Lower leg skin (tissue), 4 donors: Measurements from ENCODE around the gene ITIH3. TPM values are rescaled to one million over a fixed set of nuclear protein-coding genes. Genes with fewer than 3 reads are reported as not detected.
"Not testable (repeated sequence)": the region's sequence is repeated elsewhere in the genome, so short reads cannot be mapped to it uniquely, and the experiment has no call there.

Experiments
- DNase-seq, 2 donors: peaks; one replicate each; pipeline ENCODE4 v3.0.0-alpha.2; 2019; ENCODE audit warnings: low spot score in 2 of 2
- H3K4me3 ChIP-seq: fragments of 200-600 bp; sonication (generic); 2 replicates; pipeline ENCODE4 v1.5.1; 2017; ENCODE audit warnings: mild to moderate bottlenecking, low read depth; ENCODE audit not compliant: poor library complexity, severe bottlenecking
- CTCF ChIP-seq, 3 donors: fragments of 450-650 bp; IDR thresholded peaks; one replicate each; pipeline ENCODE4 v1.5.1; 2016; ENCODE audit warnings: antibody characterized with exemption in 3 of 3, mild to moderate bottlenecking in 3 of 3, moderate library complexity in 2 of 3
- POLR2A ChIP-seq, 2 donors: fragments of 450-650 bp; IDR thresholded peaks; one replicate each; pipeline ENCODE4 v1.6.1; 2016 to 2017; ENCODE audit warnings: antibody characterized with exemption in 2 of 2, mild to moderate bottlenecking in 1 of 2, moderate library complexity in 1 of 2
- WGBS, 2 donors: methylation state at CpG; one replicate each; pipeline ENCODE4 v1.1.5; 2018; 5-methylcytosine and 5-hydroxymethylcytosine counted together
- intact Hi-C: fragments of 100-400 bp; cut with DNase I; formaldehyde crosslinking; loops from one replicate; pipeline ENCODE4 v1.15.0; 2023; ENCODE audit warnings: low total_unique reads
- total RNA-seq, 4 donors: library from RNA; depleted of rRNA; stranded (reverse); fragments of >200 nt; gene quantifications; one replicate each; pipeline ENCODE4 v1.1.0, GENCODE V29; 2016

ITIH3 gene
- total RNA-seq, 4 donors from 2014 or later: 0.17 to 19.3 (median 0.97) TPM

DNA sequence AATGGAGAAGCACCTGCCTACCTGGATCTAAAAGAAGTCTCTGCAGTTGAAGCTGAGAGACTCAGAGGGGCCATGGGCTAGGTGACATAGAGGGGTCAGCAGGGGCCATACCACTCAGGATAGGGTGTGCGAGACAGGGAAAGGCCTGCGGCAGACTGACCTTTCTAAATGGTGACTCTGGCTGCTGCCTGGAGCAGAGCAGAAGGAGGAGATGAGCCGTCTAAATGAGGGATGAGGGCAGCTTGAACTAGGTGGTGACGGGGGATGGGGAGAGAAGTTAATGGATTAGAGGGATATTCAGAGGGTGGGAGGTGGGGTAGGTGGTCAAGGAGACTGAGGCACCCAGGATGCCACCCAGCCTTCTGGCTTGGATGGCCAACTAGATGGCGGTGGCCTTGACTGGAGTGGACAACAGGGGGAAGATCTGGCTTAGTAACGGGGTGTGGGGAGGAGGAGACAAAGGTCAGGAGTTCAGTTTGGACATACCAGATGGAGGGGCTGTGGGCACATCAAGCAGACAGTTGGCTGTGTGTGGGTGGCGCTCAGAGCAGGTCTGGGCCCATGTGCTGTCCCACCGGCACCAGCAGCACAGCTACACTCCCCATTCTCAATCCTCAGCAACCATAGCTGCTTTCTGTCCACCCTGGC lies 20.4 kb upstream of the ITIH3 start:
- TF ChIP-seq CTCF (IDR thresholded peaks at IDR 0.05): no peak
- no peak for TF ChIP-seq POLR2A (IDR thresholded peaks at IDR 0.05)
- peak in 1 of 2 donors; percentile 59 for DNase-seq
- WGBS, 2 donors: 85 to 89% methylated on average over 8 of the region's 8 CpGs
- intact Hi-C loops: no loop called here
- no peak overlapping the region for H3K4me3 ChIP-seq

- 59 to 62% methylated on average over 6 of the region's 6 CpGs for WGBS, 2 donors
- H3K4me3 ChIP-seq: no peak overlapping the region
- intact Hi-C loops: no loop called here
- TF ChIP-seq CTCF (IDR thresholded peaks at IDR 0.05): no peak
- DNase-seq: peak in 1 of 2 donors; percentile 76
Observed at GRCh38 chr3:52774901-52775864, 19.4 kb upstream of the ITIH3 start.

GRCh38 chr3:52775877-52776276 lies 18.7 kb upstream of the ITIH3 start:
- no peak overlapping the region for H3K4me3 ChIP-seq
- peak in 1 of 2 donors; percentile 56 for DNase-seq
- WGBS, 2 donors: 58 to 60% methylated on average over 8 of the region's 8 CpGs
- no peak for TF ChIP-seq POLR2A (IDR thresholded peaks at IDR 0.05)
- intact Hi-C loops: no loop called here

DNA sequence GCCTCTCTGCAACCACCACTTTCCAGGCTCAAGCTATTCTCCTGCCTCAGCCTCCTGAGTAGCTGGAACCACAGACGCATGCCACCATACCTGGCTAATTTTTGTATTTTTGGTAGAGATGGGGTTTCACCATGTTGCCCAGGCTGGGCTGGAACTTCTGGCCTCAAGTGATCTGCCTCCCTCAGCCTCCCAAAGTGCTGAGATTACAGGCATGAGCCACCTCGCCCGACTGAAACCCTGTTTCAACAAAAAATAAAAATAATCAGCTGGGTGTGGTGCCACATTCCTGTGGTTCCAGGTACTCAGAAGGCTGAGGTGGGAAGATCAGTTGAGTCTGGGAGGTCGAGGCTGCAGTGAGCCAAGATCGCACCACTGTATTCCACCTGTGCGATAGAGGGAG lies 18.1 kb upstream of the ITIH3 start:
- H3K4me3 ChIP-seq, DNase-seq, intact Hi-C loops: not testable (repeated sequence)
- WGBS, 2 donors: 63 to 67% methylated on average over 6 of the region's 6 CpGs

- 88 to 93% methylated on average over 12 of the region's 12 CpGs for WGBS, 2 donors
- DNase-seq: peak in 1 of 2 donors; percentile 74
- intact Hi-C loops: no loop called here
- no peak within 1 kb of the TSS for H3K4me3 ChIP-seq
- TF ChIP-seq CTCF (IDR thresholded peaks at IDR 0.05) (no peak), POLR2A (IDR thresholded peaks at IDR 0.05) (no peak)
Observed at GRCh38 chr3:52777127-52777958, 17.3 kb upstream of the ITIH3 start, which contains the start of gene ITIH1. ITIH1 (plus strand) TSS chr3:52777599; CDS start chr3:52777616, 17 bp downstream.

GRCh38 chr3:52777959-52778805 lies 16.4 kb upstream of the ITIH3 start:
- 68 to 78% methylated on average over 17 of the region's 17 CpGs for WGBS, 2 donors
- TF ChIP-seq CTCF (IDR thresholded peaks at IDR 0.05): no peak
- TF ChIP-seq POLR2A (IDR thresholded peaks at IDR 0.05): no peak
- H3K4me3 ChIP-seq: no peak overlapping the region
- peak in 1 of 2 donors; percentile 68 for DNase-seq
- intact Hi-C loops: no loop called here
